A549 (cell line): ENCODE measurements around the gene ABCA3. TPM values are rescaled to one million over a fixed set of nuclear protein-coding genes. Genes with fewer than 3 reads are reported as not detected.

Experiments
- ATAC-seq, 2 experiments: fragments of 200-7000 bp in 1 of 2; fragments of >200 bp in 1 of 2; cut with Nextera tagmentation in 1 of 2; cut with Tn5 transposase in 1 of 2; 3 replicates each; pipeline versions ENCODE4 v1.8.0 to v1.9.1; 2018 to 2020; ENCODE audit warnings: mild to moderate bottlenecking in 1 of 2, moderate library complexity in 1 of 2
- CTCF ChIA-PET: fragments of 300-600 bp; sonication (Branson Sonifier 250); formaldehyde crosslinking; extraction: SDS; loops from one replicate; lab custom pipeline; 2021; ENCODE audit warnings: antibody characterized with exemption, inconsistent platforms; lab: Yijun Ruan, JAX
- POLR2A ChIA-PET: fragments of 350-600 bp; formaldehyde crosslinking; extraction: SDS; loops from one replicate; lab custom pipeline; 2021; ENCODE audit warnings: antibody characterized with exemption, inconsistent platforms; lab: Yijun Ruan, JAX
- DNase-seq, 2 experiments: peaks; one replicate each; pipeline versions ENCODE4 v3.0.0 to v3.0.0-alpha.2; 2011 to 2016; ENCODE audit warnings: low read depth in 1 of 2, low spot score in 1 of 2
- FAIRE-seq: peaks from 2 replicates; lab custom pipeline; 2011; peaks lifted over from hg19 to GRCh38; lab: Jason Lieb, UNC
- H3K27ac ChIP-seq, 2 experiments: fragments of >200 bp; sonication (Bioruptor Twin); formaldehyde crosslinking; 3 replicates each; pipeline ENCODE4 v1.5.1; 2016 to 2017
- H3K4me1 ChIP-seq: fragments of >200 bp; sonication (Bioruptor Twin); formaldehyde crosslinking; 3 replicates; pipeline ENCODE4 v1.6.1; 2016
- H3K4me2 ChIP-seq: fragments of >200 bp; sonication (Bioruptor Twin); formaldehyde crosslinking; 3 replicates; pipeline ENCODE4 v1.6.1; 2016
- H3K4me3 ChIP-seq: fragments of >200 bp; sonication (Bioruptor Twin); formaldehyde crosslinking; 3 replicates; pipeline ENCODE4 v1.5.1; 2016
- H3K9me3 ChIP-seq: fragments of >200 bp; sonication (Bioruptor Twin); formaldehyde crosslinking; 3 replicates; pipeline ENCODE4 v1.6.1; 2016
- CEBPB ChIP-seq, 2 experiments: fragments of >200 bp in 1 of 2; sonication (Bioruptor Twin) in 1 of 2; formaldehyde crosslinking in 1 of 2; IDR thresholded peaks; 2 replicates each; pipeline ENCODE4 v1.6.1; 2012 to 2016
- EHMT2 ChIP-seq: fragments of 200-600 bp; sonication (generic); IDR thresholded peaks from 2 replicates; pipeline ENCODE4 v1.6.1; 2016; ENCODE audit warnings: antibody characterized with exemption, low read depth, mild to moderate bottlenecking, moderate library complexity
- EP300 ChIP-seq, 2 experiments: fragments of >200 bp; sonication (Bioruptor Twin); formaldehyde crosslinking; IDR thresholded peaks; 2 replicates in 1 of 2; 3 replicates in 1 of 2; pipeline ENCODE4 v1.6.1; 2016 to 2017
- ESRRA ChIP-seq: fragments of 150-350 bp; IDR thresholded peaks from 2 replicates; pipeline ENCODE4 v1.6.1; 2014; ENCODE audit warnings: mild to moderate bottlenecking, low read length, borderline replicate concordance
- HEYL ChIP-seq: fragments of 250-450 bp; sonication (Bioruptor Pico); IDR thresholded peaks from 2 replicates; pipeline ENCODE4 v1.8.0; 2021; ENCODE audit warnings: mild to moderate bottlenecking, moderate library complexity
- KDM5A ChIP-seq: fragments of 200-600 bp; sonication (generic); IDR thresholded peaks from 2 replicates; pipeline ENCODE4 v1.6.1; 2016; ENCODE audit warnings: antibody characterized with exemption, mild to moderate bottlenecking
- NPAS2 ChIP-seq: fragments of 250-450 bp; sonication (Bioruptor Pico); IDR thresholded peaks from 2 replicates; pipeline ENCODE4 v1.8.0; 2022; ENCODE audit warnings: mild to moderate bottlenecking, moderate library complexity, borderline replicate concordance
- POLR2A ChIP-seq: IDR thresholded peaks from 2 replicates; pipeline ENCODE4 v1.6.1; 2012; ENCODE audit warnings: mild to moderate bottlenecking, low read length
- POLR2AphosphoS2 ChIP-seq: conservative IDR thresholded peaks from 2 replicates; pipeline ENCODE4 v1.6.1; 2012; ENCODE audit warnings: low read length, improper control_type of control experiment, inconsistent platforms
- RAD21 ChIP-seq, 2 experiments: fragments of >200 bp in 1 of 2; sonication (Bioruptor Twin) in 1 of 2; formaldehyde crosslinking in 1 of 2; IDR thresholded peaks in 1 of 2; conservative IDR thresholded peaks in 1 of 2; 2 replicates in 1 of 2; 3 replicates in 1 of 2; pipeline ENCODE4 v1.6.1; 2012 to 2018; ENCODE audit warnings: inconsistent platforms in 1 of 2
- RFX5 ChIP-seq: fragments of 450-650 bp; IDR thresholded peaks from 2 replicates; pipeline ENCODE4 v1.7.1; 2014; ENCODE audit warnings: antibody characterized with exemption, mild to moderate bottlenecking, moderate library complexity
- TP53 ChIP-seq: fragments of 250-450 bp; sonication (Bioruptor Pico); IDR thresholded peaks from 2 replicates; pipeline ENCODE4 v1.5.0; 2021; ENCODE audit warnings: mild to moderate bottlenecking, moderate library complexity
- WGBS: methylation state at CpG from one replicate; pipeline ENCODE4 v1.1.6; 2017; ENCODE audit errors: missing lambda C conversion rate; 5-methylcytosine and 5-hydroxymethylcytosine counted together
- polyA plus RNA-seq, 4 experiments: library from polyadenylated mRNA; depleted of rRNA in 3 of 4; stranded (reverse); fragments of >200 nt; fragmentation: RNase III in 1 of 4; extraction: RNeasy Plus Mini Kit Qiagen cat#74134 plus additional on column Dnase treatment in 1 of 4; gene quantifications; 2 replicates in 3 of 4; 3 replicates in 1 of 4; pipeline ENCODE4 v1.2.3, GENCODE V29; 2011 to 2017
- TF ChIP-seq, protein P1 (sequence below): IDR thresholded peaks from 2 replicates; pipeline ENCODE4 v1.6.1; 2012
- TF ChIP-seq, protein P2 (sequence below): IDR thresholded peaks from 2 replicates; pipeline ENCODE4 v1.6.1; 2012
- TF ChIP-seq, protein P3 (sequence below): fragments of >200 bp; sonication (Bioruptor Twin); formaldehyde crosslinking; IDR thresholded peaks from 2 replicates; pipeline ENCODE4 v1.6.1; 2016
- TF ChIP-seq, protein P4 (sequence below): fragments of 250-450 bp; sonication (Bioruptor Pico); IDR thresholded peaks from 2 replicates; pipeline ENCODE4 v1.5.0; 2020; ENCODE audit warnings: low read depth, mild to moderate bottlenecking, moderate library complexity
- TF ChIP-seq, protein P5 (sequence below): fragments of >200 bp; sonication (Bioruptor Twin); formaldehyde crosslinking; IDR thresholded peaks from 3 replicates; pipeline ENCODE4 v1.6.1; 2016

The ABCA3 gene
- polyA plus RNA-seq, 2 of the 4 experiments (the other 2 are of a cell fraction) = 6.4 to 9.9 TPM

DNA sequence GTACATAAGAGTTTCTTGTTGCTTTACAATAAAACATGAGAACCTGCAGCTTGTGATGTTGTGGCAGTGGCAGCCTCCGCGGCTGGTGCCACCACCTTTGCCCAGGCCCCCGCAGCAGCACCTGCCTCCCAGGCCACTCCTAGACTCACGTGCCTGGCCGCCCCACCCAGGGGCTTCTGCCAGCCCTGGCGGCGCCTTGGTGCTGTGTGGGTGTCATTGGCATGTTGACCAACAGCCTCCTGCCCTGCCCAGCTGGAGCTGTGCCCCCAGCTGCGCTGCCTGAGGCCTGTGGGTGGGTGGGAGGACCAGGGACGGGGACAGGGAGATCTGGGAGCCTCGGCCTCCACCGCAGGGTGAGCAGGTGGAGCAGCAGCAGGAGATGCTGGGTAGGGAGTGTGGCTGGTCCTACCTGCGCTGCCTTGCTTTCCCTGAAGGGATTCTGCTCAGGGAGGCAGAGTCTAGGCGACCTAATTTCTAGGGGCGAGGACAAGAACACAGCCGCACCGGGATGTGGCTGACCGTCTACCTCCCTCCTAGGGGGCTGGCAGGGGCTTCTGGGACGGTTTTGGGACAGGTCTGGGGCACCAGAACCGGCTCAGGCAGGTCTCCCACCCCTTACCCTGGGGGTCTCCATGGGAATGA is 104.7 kb downstream of the ABCA3 start:
- TF ChIP-seq ESRRA = no peak
- no peak for TF ChIP-seq HEYL
- TF ChIP-seq RAD21 (conservative IDR thresholded peaks at IDR 0.05 in 1 of 2, IDR thresholded peaks at IDR 0.05 in 1 of 2) = no peak
- no peak for TF ChIP-seq EHMT2
- TF ChIP-seq RFX5 = no peak
- TF ChIP-seq TP53 (CRISPR knock-in tag) = no peak
- TF ChIP-seq, protein P1, sequence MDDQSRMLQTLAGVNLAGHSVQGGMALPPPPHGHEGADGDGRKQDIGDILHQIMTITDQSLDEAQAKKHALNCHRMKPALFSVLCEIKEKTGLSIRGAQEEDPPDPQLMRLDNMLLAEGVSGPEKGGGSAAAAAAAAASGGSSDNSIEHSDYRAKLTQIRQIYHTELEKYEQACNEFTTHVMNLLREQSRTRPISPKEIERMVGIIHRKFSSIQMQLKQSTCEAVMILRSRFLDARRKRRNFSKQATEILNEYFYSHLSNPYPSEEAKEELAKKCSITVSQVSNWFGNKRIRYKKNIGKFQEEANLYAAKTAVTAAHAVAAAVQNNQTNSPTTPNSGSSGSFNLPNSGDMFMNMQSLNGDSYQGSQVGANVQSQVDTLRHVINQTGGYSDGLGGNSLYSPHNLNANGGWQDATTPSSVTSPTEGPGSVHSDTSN = peak; percentile 26; the same call in 1 of the 2 replicates
- TF ChIP-seq, protein P2, sequence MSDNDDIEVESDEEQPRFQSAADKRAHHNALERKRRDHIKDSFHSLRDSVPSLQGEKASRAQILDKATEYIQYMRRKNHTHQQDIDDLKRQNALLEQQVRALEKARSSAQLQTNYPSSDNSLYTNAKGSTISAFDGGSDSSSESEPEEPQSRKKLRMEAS = no peak
- TF ChIP-seq KDM5A = no peak
- TF ChIP-seq, protein P3, sequence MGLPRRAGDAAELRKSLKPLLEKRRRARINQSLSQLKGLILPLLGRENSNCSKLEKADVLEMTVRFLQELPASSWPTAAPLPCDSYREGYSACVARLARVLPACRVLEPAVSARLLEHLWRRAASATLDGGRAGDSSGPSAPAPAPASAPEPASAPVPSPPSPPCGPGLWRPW = no peak
- TF ChIP-seq POLR2A = 0 out of 2 replicates have a peak, but pooled peaks have one; percentile 3
- ChIA-PET POLR2A (interaction anchor here (0.9 to 1.3 kb wide), 2 partner anchors 16 to 80 kb away, joined by 3 to 4 read pairs; partner anchors contain the start of genes ECI1 and TRAF7), CTCF (interaction anchor here (0.9 kb wide), 1 partner anchor 9 kb away, joined by 3 read pairs; no protein-coding TSS in a partner anchor)
- Histone ChIP-seq H3K4me1 (no peaks in the 10 kb centered on the region), H3K27ac (0 out of 6 replicates have a peak overlapping the region, but pooled peaks of 1 of the 2 experiments have one; percentile 7), H3K9me3 (no peaks in the 10 kb centered on the region), H3K4me3 (no peak overlapping the region), H3K4me2 (no peak overlapping the region)
- ATAC-seq (peak; percentile 2 to 4; a peak in 4 of 6 replicates), FAIRE-seq (no peak), DNase-seq (no peak)
- 74% methylated on average over 13 of the region's 19 CpGs for WGBS

DNA sequence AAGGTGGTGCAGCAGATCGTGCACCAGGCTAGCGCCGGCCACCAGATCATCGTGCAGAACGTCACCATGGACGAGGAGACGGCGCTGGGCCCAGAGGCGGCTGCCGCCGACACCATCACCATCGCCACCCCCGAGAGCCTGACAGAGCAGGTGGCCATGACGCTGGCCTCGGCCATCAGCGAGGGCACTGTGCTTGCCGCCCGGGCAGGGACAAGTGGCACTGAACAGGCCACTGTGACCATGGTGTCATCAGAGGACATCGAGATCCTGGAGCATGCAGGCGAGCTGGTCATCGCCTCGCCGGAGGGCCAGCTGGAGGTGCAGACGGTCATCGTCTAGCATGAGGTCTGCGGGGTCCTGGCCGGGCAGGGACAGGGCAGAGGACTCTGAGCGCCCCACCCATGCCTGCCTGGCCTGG is 105.3 kb downstream of the ABCA3 start:
- no peak for FAIRE-seq
- WGBS = 92% methylated on average over 28 of the region's 28 CpGs

DNA sequence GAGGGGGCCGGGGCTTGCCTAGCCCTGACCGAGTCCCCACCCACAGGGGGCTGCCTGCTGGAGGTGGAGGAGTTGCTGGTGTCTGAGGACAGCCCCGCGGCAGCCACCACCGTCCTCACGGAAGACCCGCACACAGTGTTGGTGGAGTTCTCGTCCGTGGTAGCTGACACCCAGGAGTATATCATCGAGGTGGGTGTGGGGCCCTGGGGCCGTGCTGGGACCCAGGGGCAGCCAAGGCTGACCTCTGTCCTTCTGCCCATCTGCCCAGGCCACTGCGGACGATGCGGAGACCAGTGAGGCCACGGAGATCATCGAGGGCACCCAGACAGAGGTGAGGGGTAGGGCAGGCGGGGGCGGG is 105.7 kb downstream of the ABCA3 start:
- DNase-seq = no peak
- Histone ChIP-seq H3K4me1 (no peaks in the 10 kb centered on the region), H3K27ac (no peak overlapping the region), H3K4me2 (no peak overlapping the region), H3K9me3 (no peaks in the 10 kb centered on the region), H3K4me3 (no peak overlapping the region)
- FAIRE-seq = no peak
- CTCF ChIA-PET = interaction anchor here (0.8 to 1.0 kb wide), 2 partner anchors 17 to 267 kb away, joined by 3 read pairs; partner anchors contain the start of gene ECI1
- WGBS = 97% methylated on average over 9 of the region's 18 CpGs
- no peak for ATAC-seq
- TF ChIP-seq NPAS2 (CRISPR knock-in tag) (no peak), EP300 (IDR thresholded peaks at IDR 0.05) (no peak), CEBPB (IDR thresholded peaks at IDR 0.05) (no peak), RFX5 (no peak)
- TF ChIP-seq, protein P4, sequence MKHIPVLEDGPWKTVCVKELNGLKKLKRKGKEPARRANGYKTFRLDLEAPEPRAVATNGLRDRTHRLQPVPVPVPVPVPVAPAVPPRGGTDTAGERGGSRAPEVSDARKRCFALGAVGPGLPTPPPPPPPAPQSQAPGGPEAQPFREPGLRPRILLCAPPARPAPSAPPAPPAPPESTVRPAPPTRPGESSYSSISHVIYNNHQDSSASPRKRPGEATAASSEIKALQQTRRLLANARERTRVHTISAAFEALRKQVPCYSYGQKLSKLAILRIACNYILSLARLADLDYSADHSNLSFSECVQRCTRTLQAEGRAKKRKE = no peak
- POLR2A ChIA-PET = no interaction called here

More for the DNA sequence above, 105.3 kb downstream of the ABCA3 start:
- 0 out of 2 replicates have a peak, but pooled peaks have one; percentile 62 for TF ChIP-seq POLR2AphosphoS2
- TF ChIP-seq, protein P5, sequence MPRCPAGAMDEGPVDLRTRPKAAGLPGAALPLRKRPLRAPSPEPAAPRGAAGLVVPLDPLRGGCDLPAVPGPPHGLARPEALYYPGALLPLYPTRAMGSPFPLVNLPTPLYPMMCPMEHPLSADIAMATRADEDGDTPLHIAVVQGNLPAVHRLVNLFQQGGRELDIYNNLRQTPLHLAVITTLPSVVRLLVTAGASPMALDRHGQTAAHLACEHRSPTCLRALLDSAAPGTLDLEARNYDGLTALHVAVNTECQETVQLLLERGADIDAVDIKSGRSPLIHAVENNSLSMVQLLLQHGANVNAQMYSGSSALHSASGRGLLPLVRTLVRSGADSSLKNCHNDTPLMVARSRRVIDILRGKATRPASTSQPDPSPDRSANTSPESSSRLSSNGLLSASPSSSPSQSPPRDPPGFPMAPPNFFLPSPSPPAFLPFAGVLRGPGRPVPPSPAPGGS = no peak
- TF ChIP-seq, all 56 proteins: peak for 1
- Histone ChIP-seq H3K9me3 (no peaks in the 10 kb centered on the region), H3K27ac (no peak overlapping the region), H3K4me1 (no peaks in the 10 kb centered on the region), H3K4me2 (no peak overlapping the region), H3K4me3 (no peak overlapping the region)
- ChIA-PET POLR2A (interaction anchor here (1.3 kb wide), 1 partner anchor 16 kb away, joined by 4 read pairs; the partner anchor contains the start of gene ECI1), CTCF (no interaction called here)
- ATAC-seq (no peak; a peak in 1 of 6 replicates), DNase-seq (no peak)
